ENCODE results near the gene PITPNB.

Gene PITPNB

GRCh38 chr22:27886843-27887151 is 32.3 kb downstream of the PITPNB start:
- TF ChIP-seq CTCF (conservative IDR thresholded peaks at IDR 0.05), result peak; percentile 54
- no peak for TF ChIP-seq ZFX (IDR thresholded peaks at IDR 0.05)
- no peak overlapping the region for H3K27ac ChIP-seq

DNA sequence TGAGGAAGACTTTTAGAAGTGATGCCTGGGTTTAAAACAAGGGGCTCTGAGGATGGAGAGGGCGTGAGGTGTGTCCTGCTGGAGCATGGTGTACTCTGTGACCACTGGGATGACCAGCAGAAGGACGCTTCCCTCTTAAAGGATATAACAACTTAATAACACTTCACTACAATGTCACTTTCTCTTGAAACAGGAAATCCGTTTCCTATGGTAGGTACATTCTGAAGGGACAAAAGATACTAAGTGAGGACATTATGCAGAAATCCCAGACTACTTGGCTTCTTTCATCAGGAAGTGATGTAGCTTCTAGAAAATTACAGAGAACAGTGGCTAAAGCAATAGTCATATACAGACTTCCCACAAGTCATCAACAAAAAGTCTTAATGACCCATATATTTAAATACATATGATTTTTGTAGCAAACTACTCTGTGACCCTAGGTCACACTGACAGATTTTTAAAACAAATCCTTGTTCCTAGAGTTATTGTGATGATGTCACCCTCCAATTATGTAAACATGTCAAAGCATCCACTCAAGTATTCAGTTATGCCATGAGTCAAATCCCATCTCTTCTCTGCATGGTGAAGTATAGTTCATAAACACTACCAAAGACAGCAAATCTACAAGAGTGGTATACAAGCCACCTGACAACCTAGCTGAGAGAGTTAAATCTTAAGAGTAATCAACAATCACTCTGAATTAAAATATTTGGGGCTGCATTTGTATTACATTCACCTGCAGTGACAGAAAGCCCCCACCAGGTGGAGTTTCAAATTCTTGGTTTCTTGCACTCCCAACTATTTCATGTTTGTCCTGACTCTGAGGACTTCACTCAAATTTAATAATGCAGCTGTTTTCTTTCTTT is 32.8 kb downstream of the PITPNB start:
- TF ChIP-seq ZFX (IDR thresholded peaks at IDR 0.05), result no peak
- peak; percentile 88 for TF ChIP-seq CTCF (conservative IDR thresholded peaks at IDR 0.05)
- no peak overlapping the region for H3K27ac ChIP-seq

DNA sequence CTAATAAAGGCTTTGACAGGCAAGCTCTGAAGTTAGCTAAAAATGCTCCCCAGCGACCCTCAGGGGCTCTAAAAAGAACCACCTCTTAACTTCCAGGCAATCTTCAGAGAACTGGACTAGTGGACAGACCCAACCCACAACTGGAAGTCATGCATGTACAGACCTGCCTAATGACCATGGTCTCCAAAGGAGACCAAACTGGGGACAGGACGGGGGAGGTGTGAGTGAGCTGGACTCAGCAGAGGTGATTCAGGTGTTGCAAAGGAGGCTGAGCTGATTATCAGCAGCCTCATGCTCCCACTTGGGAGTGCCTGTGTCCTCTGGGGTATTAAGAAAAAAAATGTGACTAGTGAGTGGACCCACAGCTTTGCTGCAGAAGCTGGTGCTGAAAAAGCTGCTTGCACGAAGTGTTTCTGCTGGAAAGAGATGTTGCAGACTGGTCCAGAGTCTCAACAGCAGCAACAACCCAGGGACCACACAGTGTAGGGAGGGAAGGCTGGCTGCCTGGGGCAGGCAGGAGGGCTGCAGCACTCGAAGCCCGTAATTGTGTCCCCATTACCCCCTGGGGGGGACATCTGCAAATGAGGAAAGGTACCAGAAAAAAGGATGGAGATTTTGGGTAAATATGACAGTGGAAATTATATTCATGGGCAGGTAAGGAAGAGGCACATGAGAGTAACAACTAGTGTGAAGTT is 35.3 kb downstream of the PITPNB start:
- TF ChIP-seq CTCF (conservative IDR thresholded peaks at IDR 0.05), result no peak
- TF ChIP-seq ZFX (IDR thresholded peaks at IDR 0.05), result no peak
- no peak overlapping the region for H3K27ac ChIP-seq

- H3K27ac ChIP-seq, result no peak overlapping the region
- TF ChIP-seq CTCF (conservative IDR thresholded peaks at IDR 0.05), result no peak
- no peak for TF ChIP-seq ZFX (IDR thresholded peaks at IDR 0.05)
Observed at GRCh38 chr22:27882507-27883290, 36.4 kb downstream of the PITPNB start.

- H3K27ac ChIP-seq, result no peak overlapping the region
- TF ChIP-seq ZFX (IDR thresholded peaks at IDR 0.05) (no peak), CTCF (conservative IDR thresholded peaks at IDR 0.05) (no peak)
Observed at GRCh38 chr22:27881421-27881820, 37.6 kb downstream of the PITPNB start.

GRCh38 chr22:27880778-27881394 is 38.2 kb downstream of the PITPNB start:
- peak; percentile 50 for TF ChIP-seq CTCF (conservative IDR thresholded peaks at IDR 0.05)
- TF ChIP-seq ZFX (IDR thresholded peaks at IDR 0.05), result no peak
- no peak overlapping the region for H3K27ac ChIP-seq
